ENCODE data around the gene MAPK10. TPM values are rescaled to one million over a fixed set of nuclear protein-coding genes. Genes with fewer than 3 reads are reported as not detected.
"Not testable (repeated sequence)": the region's sequence is repeated elsewhere in the genome, so short reads cannot be mapped to it uniquely, and the experiment has no call there.

Gene MAPK10
- total and polyA plus RNA-seq, 8 donors = 1.4 to 103 (median 15.0) TPM

DNA sequence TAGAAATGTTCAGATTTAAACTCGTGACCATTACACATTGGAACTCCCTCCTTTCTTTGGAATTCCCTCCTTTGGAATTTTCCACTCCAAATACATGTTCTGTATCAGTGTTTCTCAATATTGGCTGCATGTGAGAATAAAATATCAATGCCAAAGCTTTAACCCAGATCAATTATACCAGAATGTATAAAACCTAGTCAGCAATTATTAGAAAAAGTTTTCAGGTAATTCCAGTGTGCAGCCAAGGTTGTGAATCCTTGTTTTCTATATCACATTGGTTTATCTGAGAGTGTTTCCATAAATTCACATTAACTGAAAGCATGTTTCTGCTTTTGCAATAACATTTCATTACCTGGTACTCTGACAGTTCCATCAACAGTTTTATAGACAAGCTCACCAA, 394.3 kb downstream of the MAPK10 start:
- intact Hi-C loops (cut with DNase I; ENCODE audit: low total_unique reads) = no loop called here

DNA sequence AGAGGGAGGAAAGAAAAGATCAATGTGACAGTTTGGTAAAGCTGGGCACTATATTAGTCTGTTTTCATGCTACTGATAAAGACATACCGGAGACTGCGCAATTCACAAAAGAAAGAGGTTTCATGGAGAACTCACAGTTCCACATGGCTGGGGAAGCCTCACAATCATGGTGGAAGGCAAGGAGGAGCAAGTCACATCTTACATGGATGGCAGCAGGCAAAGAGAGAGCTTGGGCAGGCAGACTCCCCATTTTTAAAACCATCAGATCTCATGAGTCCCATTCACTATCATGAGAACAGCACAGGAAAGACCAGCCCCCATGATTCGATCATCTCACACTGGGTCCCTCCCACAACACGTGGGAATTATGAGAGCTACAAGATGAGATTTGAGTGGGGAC, 394.8 kb downstream of the MAPK10 start:
- H3K27ac ChIP-seq; H3K9me3 ChIP-seq; intact Hi-C loops (cut with DNase I; ENCODE audit: low total_unique reads); H3K36me3 ChIP-seq; DNase-seq; H3K27me3 ChIP-seq; H3K4me3 ChIP-seq: not testable (repeated sequence)
- H3K4me1 ChIP-seq = peaks cover 0 to 37% (median 22%) of the 10 kb centered on the region in 4 donors
- 88 to 97% (median 95%) methylated on average over 4 of the region's 4 CpGs for WGBS, 5 donors

More for the DNA sequence above, 394.3 kb downstream of the MAPK10 start:
- H3K9me3 ChIP-seq = no peaks in the 10 kb centered on the region
- H3K36me3 ChIP-seq = no peaks in the 10 kb centered on the region
- no peak overlapping the region for H3K4me3 ChIP-seq
- 67 to 93% (median 84%) methylated on average over 1 of the region's 1 CpG for WGBS, 5 donors
- no peak for TF ChIP-seq EP300 (IDR thresholded peaks at IDR 0.05)
- no peak for TF ChIP-seq POLR2A (IDR thresholded peaks at IDR 0.05)
- TF ChIP-seq, protein P1, sequence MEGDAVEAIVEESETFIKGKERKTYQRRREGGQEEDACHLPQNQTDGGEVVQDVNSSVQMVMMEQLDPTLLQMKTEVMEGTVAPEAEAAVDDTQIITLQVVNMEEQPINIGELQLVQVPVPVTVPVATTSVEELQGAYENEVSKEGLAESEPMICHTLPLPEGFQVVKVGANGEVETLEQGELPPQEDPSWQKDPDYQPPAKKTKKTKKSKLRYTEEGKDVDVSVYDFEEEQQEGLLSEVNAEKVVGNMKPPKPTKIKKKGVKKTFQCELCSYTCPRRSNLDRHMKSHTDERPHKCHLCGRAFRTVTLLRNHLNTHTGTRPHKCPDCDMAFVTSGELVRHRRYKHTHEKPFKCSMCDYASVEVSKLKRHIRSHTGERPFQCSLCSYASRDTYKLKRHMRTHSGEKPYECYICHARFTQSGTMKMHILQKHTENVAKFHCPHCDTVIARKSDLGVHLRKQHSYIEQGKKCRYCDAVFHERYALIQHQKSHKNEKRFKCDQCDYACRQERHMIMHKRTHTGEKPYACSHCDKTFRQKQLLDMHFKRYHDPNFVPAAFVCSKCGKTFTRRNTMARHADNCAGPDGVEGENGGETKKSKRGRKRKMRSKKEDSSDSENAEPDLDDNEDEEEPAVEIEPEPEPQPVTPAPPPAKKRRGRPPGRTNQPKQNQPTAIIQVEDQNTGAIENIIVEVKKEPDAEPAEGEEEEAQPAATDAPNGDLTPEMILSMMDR (IDR thresholded peaks at IDR 0.05) = no peak
- TF ChIP-seq POLR2AphosphoS5 (IDR thresholded peaks at IDR 0.05) = no peak
- no peak overlapping the region for H3K27ac ChIP-seq
- peaks cover 0 to 37% (median 22%) of the 10 kb centered on the region in 4 donors for H3K4me1 ChIP-seq
- no peaks in the 10 kb centered on the region for H3K27me3 ChIP-seq
- DNase-seq = no peak

DNA sequence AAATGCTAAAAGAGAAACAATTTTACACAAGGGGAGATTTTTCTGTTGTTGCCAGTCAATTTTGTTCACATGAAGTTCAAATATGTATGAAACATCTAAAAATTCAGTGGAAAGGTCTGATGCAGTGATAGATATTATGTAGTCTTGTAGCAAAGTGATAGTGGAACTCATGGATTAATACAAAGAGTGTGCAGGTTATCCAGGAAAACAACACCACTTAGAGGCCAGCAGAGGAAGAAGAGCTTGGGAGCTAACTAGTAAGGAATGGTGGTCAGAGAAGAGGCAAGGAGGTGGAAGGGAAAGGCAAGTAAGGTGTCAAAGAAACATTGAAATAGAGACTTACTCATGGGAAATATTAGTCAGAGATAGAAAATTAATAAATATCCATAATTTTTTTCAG, 395.6 kb downstream of the MAPK10 start:
- Histone ChIP-seq H3K9me3 (no peaks in the 10 kb centered on the region), H3K36me3 (no peaks in the 10 kb centered on the region), H3K27me3 (no peaks in the 10 kb centered on the region), H3K27ac (no peak overlapping the region), H3K4me1 (peaks cover 0 to 37% (median 21%) of the 10 kb centered on the region in 4 donors), H3K4me3 (no peak overlapping the region)
- intact Hi-C loops (cut with DNase I; ENCODE audit: low total_unique reads) = no loop called here
- DNase-seq = peak in 1 of 2 donors; percentile 21
- TF ChIP-seq, protein P1 (IDR thresholded peaks at IDR 0.05) = peak in 1 of 7 experiments; percentile 29
- no peak for TF ChIP-seq POLR2AphosphoS5 (IDR thresholded peaks at IDR 0.05)

DNA sequence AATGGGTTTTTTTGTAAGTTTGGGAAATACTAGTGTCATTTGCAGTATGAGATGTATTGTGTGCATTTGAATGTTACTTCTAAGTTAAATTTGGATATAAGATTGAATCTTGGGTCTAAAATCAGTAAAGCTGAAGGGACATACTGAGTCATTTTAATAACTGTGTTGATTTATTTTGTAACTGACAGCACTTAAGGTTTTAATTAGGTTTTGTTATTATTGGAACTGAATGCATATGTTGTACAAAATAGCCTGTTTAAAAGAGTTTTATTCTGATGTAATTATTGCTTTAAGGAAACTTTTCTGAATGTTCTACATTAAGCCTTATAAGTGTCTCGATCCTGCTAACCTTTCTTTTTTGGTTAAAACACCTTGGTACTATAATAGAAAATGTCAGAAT, 396.6 kb downstream of the MAPK10 start:
- Histone ChIP-seq H3K36me3 (no peaks in the 10 kb centered on the region), H3K4me1 (peaks cover 0 to 36% (median 16%) of the 10 kb centered on the region in 4 donors), H3K27ac (no peak overlapping the region), H3K27me3 (no peaks in the 10 kb centered on the region), H3K4me3 (no peak overlapping the region), H3K9me3 (no peaks in the 10 kb centered on the region)
- intact Hi-C loops (cut with DNase I; ENCODE audit: low total_unique reads) = no loop called here
- no peak for TF ChIP-seq POLR2AphosphoS5 (IDR thresholded peaks at IDR 0.05)
- no peak for TF ChIP-seq POLR2A (IDR thresholded peaks at IDR 0.05)
- TF ChIP-seq, protein P1 (IDR thresholded peaks at IDR 0.05) = no peak
- TF ChIP-seq EP300 (IDR thresholded peaks at IDR 0.05) = no peak
- no peak for DNase-seq
- WGBS, 5 donors = 83 to 95% (median 93%) methylated on average over 1 of the region's 1 CpG

DNA sequence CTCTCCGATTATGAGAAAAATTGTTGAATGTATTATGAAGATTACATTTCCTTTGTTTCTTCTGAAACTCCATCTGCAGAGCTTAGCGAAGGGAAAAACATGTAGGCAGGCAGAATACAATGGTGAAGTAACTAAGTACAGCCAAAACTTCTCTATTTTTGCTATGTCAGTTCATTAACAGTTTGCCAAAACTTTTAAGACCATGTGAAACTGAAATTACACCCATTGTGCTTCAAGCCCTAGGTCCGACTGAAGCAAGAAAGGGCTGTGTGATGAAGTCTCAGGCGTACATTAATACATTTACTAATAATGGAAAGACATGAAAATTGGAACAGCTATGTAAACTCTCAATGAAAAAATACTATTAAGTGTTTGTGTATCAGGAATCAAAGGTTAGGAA, 398.0 kb downstream of the MAPK10 start:
- Histone ChIP-seq H3K27ac (no peak overlapping the region), H3K4me1 (peaks cover 0 to 24% (median 9%) of the 10 kb centered on the region in 4 donors), H3K36me3 (no peaks in the 10 kb centered on the region), H3K4me3 (no peak overlapping the region), H3K27me3 (no peaks in the 10 kb centered on the region), H3K9me3 (no peaks in the 10 kb centered on the region)
- no peak for DNase-seq
- intact Hi-C loops (cut with DNase I; ENCODE audit: low total_unique reads) = no loop called here
- WGBS, 5 donors = 83 to 90% (median 86%) methylated on average over 4 of the region's 4 CpGs
- TF ChIP-seq POLR2AphosphoS5 (IDR thresholded peaks at IDR 0.05) (no peak), EP300 (IDR thresholded peaks at IDR 0.05) (no peak), POLR2A (IDR thresholded peaks at IDR 0.05) (no peak)
- TF ChIP-seq, protein P1 (IDR thresholded peaks at IDR 0.05) = no peak
